Activated CD8-positive, alpha-beta T cell treated with anti-CD3 and anti-CD28 coated beads for 36 hours (primary cell): ENCODE results near the gene LAMTOR5. TPM values are rescaled to one million over a fixed set of nuclear protein-coding genes. Genes with fewer than 3 reads are reported as not detected.

Source experiments
- ATAC-seq: fragments of 200-7000 bp; cut with Tn5 transposase; one replicate; pipeline ENCODE4 v1.10.0; 2021; ENCODE audit warnings: mild to moderate bottlenecking, moderate library complexity
- CTCF ChIA-PET: fragments of 350-600 bp; sonication (Branson Sonifier 250); formaldehyde crosslinking; loops from one replicate; lab custom pipeline; 2021; ENCODE audit warnings: antibody characterized with exemption; lab: Charles Lee
- POLR2A ChIA-PET: fragments of 350-600 bp; sonication (Branson Sonifier 250); formaldehyde crosslinking; loops from one replicate; lab custom pipeline; 2021; ENCODE audit warnings: antibody characterized with exemption; lab: Charles Lee
- DNase-seq: peaks from one replicate; pipeline ENCODE4 v3.0.0-alpha.2; 2020
- H3K27ac Mint-ChIP-seq: one replicate; pipeline ENCODE4 v1.8.0; 2021; ENCODE audit warnings: mild to moderate bottlenecking, mixed read lengths
- H3K27me3 Mint-ChIP-seq: one replicate; pipeline ENCODE4 v1.8.0; 2021; ENCODE audit warnings: mixed read lengths
- H3K36me3 Mint-ChIP-seq: one replicate; pipeline ENCODE4 v1.8.0; 2021; ENCODE audit warnings: low read depth, mixed read lengths
- H3K4me1 Mint-ChIP-seq: one replicate; pipeline ENCODE4 v1.8.0; 2021; ENCODE audit warnings: low read depth, mixed read lengths
- H3K4me3 Mint-ChIP-seq: one replicate; pipeline ENCODE4 v1.8.0; 2021; ENCODE audit warnings: mild to moderate bottlenecking, moderate library complexity, mixed read lengths
- H3K9me3 Mint-ChIP-seq: one replicate; pipeline ENCODE4 v1.8.0; 2021; ENCODE audit warnings: mixed read lengths
- CTCF ChIP-seq: fragments of 200-600 bp; IDR thresholded peaks from one replicate; pipeline ENCODE4 v1.8.0; 2022; ENCODE audit warnings: antibody characterized with exemption, mild to moderate bottlenecking
- intact Hi-C: fragments of 100-400 bp; cut with micrococcal nuclease; formaldehyde crosslinking; loops from one replicate; pipeline ENCODE4 v1.10.0; 2022
- total RNA-seq, 2 experiments: library from RNA; stranded (reverse); gene quantifications; one replicate each; pipeline ENCODE4 v1.2.3, GENCODE V29; 2021

The LAMTOR5 gene
- total RNA-seq, 2 experiments from 2014 or later, result 154 to 160 TPM

GRCh38 chr1:110394493-110394820 lies 13.0 kb downstream of the LAMTOR5 start:
- Mint-ChIP-seq H3K4me3 (no peak overlapping the region), H3K27me3 (no peaks in the 10 kb centered on the region), H3K36me3 (peaks cover 24% of the 10 kb centered on the region), H3K4me1 (peaks cover 4% of the 10 kb centered on the region), H3K9me3 (no peaks in the 10 kb centered on the region), H3K27ac (no peak overlapping the region)
- ATAC-seq (no peak), DNase-seq (no peak)
- POLR2A ChIA-PET, result no interaction called here
- intact Hi-C loops, result no loop called here
- TF ChIP-seq CTCF, result no peak
- CTCF ChIA-PET, result interaction anchor here (0.7 to 2.9 kb wide), 5 partner anchors 9 to 192 kb away, joined by 3 to 10 read pairs (median 3); partner anchors contain the start of gene RBM15

- CTCF ChIA-PET, result interaction anchor here (0.9 to 2.9 kb wide), 5 partner anchors 18 to 191 kb away, joined by 3 to 10 read pairs (median 4); partner anchors contain the start of gene RBM15
- ATAC-seq (no peak), DNase-seq (no peak)
- peaks cover 24% of the 10 kb centered on the region for H3K36me3 Mint-ChIP-seq
- intact Hi-C loops, result no loop called here
- H3K4me3 Mint-ChIP-seq, result no peak overlapping the region
- no peak for TF ChIP-seq CTCF
- no peak overlapping the region for H3K27ac Mint-ChIP-seq
- H3K9me3 Mint-ChIP-seq, result no peaks in the 10 kb centered on the region
- H3K4me1 Mint-ChIP-seq, result peaks cover 4% of the 10 kb centered on the region
- no peaks in the 10 kb centered on the region for H3K27me3 Mint-ChIP-seq
- POLR2A ChIA-PET, result interaction anchor here (0.8 kb wide), 1 partner anchor 16 kb away, joined by 3 read pairs; no protein-coding TSS in a partner anchor
These were observed 13.6 kb downstream of the LAMTOR5 start for GRCh38 chr1:110393691-110394492.

- Mint-ChIP-seq H3K27me3 (no peaks in the 10 kb centered on the region), H3K36me3 (peaks cover 23% of the 10 kb centered on the region), H3K4me1 (peaks cover 4% of the 10 kb centered on the region), H3K27ac (no peak overlapping the region), H3K4me3 (no peak overlapping the region), H3K9me3 (no peaks in the 10 kb centered on the region)
- DNase-seq (no peak), ATAC-seq (no peak)
- ChIA-PET POLR2A (interaction anchor here (0.8 kb wide), 2 partner anchors 12 to 15 kb away, joined by 3 read pairs; no protein-coding TSS in a partner anchor), CTCF (interaction anchor here (0.9 to 2.9 kb wide), 4 partner anchors 19 to 191 kb away, joined by 3 to 10 read pairs (median 4); no protein-coding TSS in a partner anchor)
- intact Hi-C loops, result no loop called here
- no peak for TF ChIP-seq CTCF
These were observed 14.2 kb downstream of the LAMTOR5 start for GRCh38 chr1:110393286-110393685.

- CTCF ChIA-PET, result no interaction called here
These were observed 16.7 kb downstream of the LAMTOR5 start, which contains the start of gene SLC16A4 for GRCh38 chr1:110390692-110391245. SLC16A4 (minus strand) TSS chr1:110391026; CDS start chr1:110389323, 1,703 bp downstream.

More at GRCh38 chr1:110390692-110391245, 16.7 kb downstream of the LAMTOR5 start, which contains the start of gene SLC16A4:
- no peaks in the 10 kb centered on the region for H3K27me3 Mint-ChIP-seq
- intact Hi-C loops, result no loop called here
- no peaks in the 10 kb centered on the region for H3K9me3 Mint-ChIP-seq
- POLR2A ChIA-PET, result interaction anchor here (1.0 kb wide), 1 partner anchor 42 kb away, joined by 3 read pairs; no protein-coding TSS in a partner anchor
- no peak for ATAC-seq
- H3K4me3 Mint-ChIP-seq, result no peak within 1 kb of the TSS
- H3K4me1 Mint-ChIP-seq, result peaks cover 4% of the 10 kb centered on the region
- H3K36me3 Mint-ChIP-seq, result peaks cover 14% of the 10 kb centered on the region
- no peak for DNase-seq
- TF ChIP-seq CTCF, result no peak
- H3K27ac Mint-ChIP-seq, result no peak within 1 kb of the TSS
